Esophagus (tissue), 2 donors: ENCODE results near the gene PLAAT2. TPM values are rescaled to one million over a fixed set of nuclear protein-coding genes. Genes with fewer than 3 reads are reported as not detected.
"Not testable (repeated sequence)": the region's sequence is repeated elsewhere in the genome, so short reads cannot be mapped to it uniquely, and the experiment has no call there.

Source experiments
- H3K27ac ChIP-seq, 2 donors: one replicate each; pipeline ENCODE4 v1.5.1; 2013; ENCODE audit warnings: low read depth in 2 of 2, mild to moderate bottlenecking in 2 of 2, inconsistent platforms in 1 of 2, low read length in 1 of 2, moderate library complexity in 1 of 2
- H3K27me3 ChIP-seq, 2 donors: one replicate each; pipeline ENCODE4 v1.6.1; 2013; ENCODE audit warnings: low read length in 2 of 2, control low read depth in 1 of 2, mild to moderate bottlenecking in 1 of 2; ENCODE audit not compliant: insufficient read depth in 2 of 2, control insufficient read depth in 1 of 2
- H3K36me3 ChIP-seq, 2 donors: one replicate each; pipeline ENCODE4 v1.6.1; 2013; ENCODE audit warnings: low read length in 1 of 2; ENCODE audit not compliant: control insufficient read depth in 2 of 2, insufficient read depth in 2 of 2
- H3K4me1 ChIP-seq, 2 donors: one replicate each; pipeline ENCODE4 v1.6.1; 2013; ENCODE audit warnings: low read length in 1 of 2; ENCODE audit not compliant: control insufficient read depth in 2 of 2, insufficient read depth in 2 of 2
- H3K4me3 ChIP-seq, 2 donors: one replicate each; pipeline ENCODE4 v1.5.1; 2013; ENCODE audit warnings: low read length in 2 of 2, mild to moderate bottlenecking in 2 of 2, low read depth in 1 of 2, moderate library complexity in 1 of 2
- H3K9me3 ChIP-seq, 2 donors: one replicate each; pipeline ENCODE4 v1.6.1; 2013; ENCODE audit warnings: mild to moderate bottlenecking in 2 of 2, low read depth in 1 of 2, low read length in 1 of 2, moderate library complexity in 1 of 2; ENCODE audit not compliant: control insufficient read depth in 2 of 2, insufficient read depth in 1 of 2
- WGBS, 2 donors: extraction: QIAGEN DNeasy Blood & Tissue Kit; methylation state at CpG; one replicate each; pipeline ENCODE4 v1.1.7; 2013; 5-methylcytosine and 5-hydroxymethylcytosine counted together
- polyA plus RNA-seq, 2 donors: library from polyadenylated mRNA; stranded (reverse); fragments of 200-250 nt; gene quantifications; one replicate each; pipeline ENCODE4 v1.2.3, GENCODE V29; 2013
- donor health status: healthy with polysubstance abuse.
- donor health status: Bipolar disorder and iron deficiency.

The PLAAT2 gene
- polyA plus RNA-seq, 2 donors = 0.22 to 1.3 TPM

DNA sequence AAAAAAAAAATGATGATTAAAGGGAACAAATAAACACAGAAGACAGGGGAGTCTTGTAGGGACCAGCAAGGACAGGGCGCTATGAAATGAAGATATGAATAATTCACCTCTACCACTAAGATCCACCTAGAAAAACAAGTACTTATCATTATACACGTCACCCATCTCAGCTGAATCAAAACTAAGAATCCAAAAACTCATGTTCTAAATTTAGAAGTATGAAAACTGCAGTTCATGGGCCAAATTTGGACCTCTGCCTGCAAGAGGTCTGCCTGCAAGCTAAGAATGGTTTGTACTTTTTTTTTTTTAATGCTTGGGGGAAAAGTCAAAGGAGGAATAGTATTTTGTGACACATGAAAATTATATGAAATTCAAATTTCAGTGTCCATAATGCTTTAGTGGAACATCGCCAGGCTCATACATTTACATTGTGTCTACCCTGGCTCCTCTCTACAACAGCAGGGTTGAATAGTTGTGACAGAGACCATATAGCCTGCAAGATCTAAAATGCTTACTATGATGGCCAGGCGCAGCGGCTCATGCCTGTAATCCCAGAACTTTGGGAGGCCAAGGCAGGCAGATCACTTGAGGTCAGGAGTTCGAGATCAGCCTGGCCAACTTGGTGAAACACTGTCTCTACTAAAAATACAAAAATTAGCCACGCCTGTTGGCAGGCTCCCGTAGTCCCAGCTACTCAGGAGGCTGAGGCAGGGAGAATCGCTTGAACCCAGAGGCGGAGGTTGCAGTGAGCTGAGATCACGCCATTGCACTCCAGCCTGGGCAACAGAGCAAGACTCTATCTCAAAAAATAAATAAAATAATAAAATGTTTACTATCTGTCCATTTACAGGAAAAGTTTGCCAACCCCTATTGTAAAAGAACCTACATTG lies 39.4 kb upstream of the PLAAT2 start:
- WGBS, 2 donors = 79 to 84% methylated on average over 11 of the region's 11 CpGs
- H3K9me3 ChIP-seq, H3K27ac ChIP-seq, H3K4me1 ChIP-seq, H3K27me3 ChIP-seq, H3K36me3 ChIP-seq, H3K4me3 ChIP-seq: not testable (repeated sequence)

DNA sequence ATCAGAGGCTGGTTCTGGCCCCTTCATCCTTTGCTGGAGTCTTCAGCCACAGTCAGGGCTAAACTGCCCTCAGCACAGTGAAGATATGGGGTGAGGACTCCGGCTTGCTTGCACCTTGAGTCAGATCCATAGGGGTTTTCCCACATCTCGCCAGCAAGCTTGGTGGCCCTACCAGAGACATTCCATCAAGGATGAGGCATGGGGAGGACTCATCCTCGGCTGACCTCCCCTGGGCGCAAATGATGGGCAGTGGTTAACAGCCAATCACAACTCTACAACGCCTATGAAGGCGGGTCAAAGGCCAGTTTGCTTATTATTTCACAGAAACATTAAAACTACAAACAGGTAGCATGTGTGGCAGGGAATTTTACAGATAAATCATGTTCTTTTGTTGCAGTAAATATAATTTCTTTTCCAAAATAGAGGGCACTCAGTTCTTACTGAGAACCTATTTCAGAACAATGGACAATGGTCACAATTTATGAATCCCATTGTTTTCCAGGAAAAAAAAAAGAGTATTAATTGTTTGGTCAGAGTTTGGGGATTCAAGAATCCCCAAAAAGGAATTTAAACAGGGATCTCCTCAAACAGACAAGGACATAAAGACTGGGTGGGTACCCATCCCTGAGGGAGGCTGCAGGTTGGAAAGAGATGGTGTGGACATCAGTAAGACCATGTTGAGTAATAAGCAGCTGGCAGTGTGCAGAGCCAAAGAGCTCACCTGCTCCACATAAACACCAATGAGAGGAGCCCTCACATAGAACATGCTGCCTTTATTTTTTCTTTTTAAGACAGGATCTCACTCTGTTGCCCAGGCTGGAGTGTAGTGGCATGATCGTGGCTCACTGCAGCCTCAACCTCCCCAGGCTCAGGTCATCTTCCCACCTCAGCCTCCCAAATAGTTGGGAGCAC lies 36.3 kb upstream of the PLAAT2 start:
- Histone ChIP-seq H3K4me1 (no peaks in the 10 kb centered on the region), H3K36me3 (peaks cover 0 to 2% of the 10 kb centered on the region in 2 donors), H3K27ac (no peak overlapping the region), H3K4me3 (no peak overlapping the region), H3K27me3 (no peaks in the 10 kb centered on the region), H3K9me3 (no peaks in the 10 kb centered on the region)
- WGBS, 2 donors = 77 to 81% methylated on average over 7 of the region's 7 CpGs

DNA sequence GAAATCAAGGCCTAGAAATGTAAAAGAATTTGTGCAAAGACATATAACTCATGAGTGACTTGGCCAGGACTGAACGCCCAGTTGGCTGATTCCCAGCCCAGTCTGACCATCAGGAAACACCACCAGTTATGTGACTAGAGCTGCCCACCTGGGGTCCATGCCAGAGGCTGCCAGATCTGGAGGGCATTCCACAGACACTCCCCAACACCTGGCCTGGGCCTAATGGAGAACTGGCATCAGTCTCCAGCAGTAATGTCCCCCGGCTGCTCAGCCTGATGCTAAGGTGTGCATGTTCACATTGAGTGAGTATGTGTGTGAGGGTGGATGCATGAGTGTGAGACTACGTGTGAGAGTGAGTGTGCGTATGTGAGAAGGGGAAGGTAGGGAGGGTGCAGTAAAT lies 35.4 kb upstream of the PLAAT2 start:
- Histone ChIP-seq H3K4me1 (no peaks in the 10 kb centered on the region), H3K4me3 (no peak overlapping the region), H3K27ac (no peak overlapping the region), H3K36me3 (peaks cover 0 to 2% of the 10 kb centered on the region in 2 donors), H3K27me3 (no peaks in the 10 kb centered on the region), H3K9me3 (no peaks in the 10 kb centered on the region)
- 81 to 83% methylated on average over 4 of the region's 4 CpGs for WGBS, 2 donors

DNA sequence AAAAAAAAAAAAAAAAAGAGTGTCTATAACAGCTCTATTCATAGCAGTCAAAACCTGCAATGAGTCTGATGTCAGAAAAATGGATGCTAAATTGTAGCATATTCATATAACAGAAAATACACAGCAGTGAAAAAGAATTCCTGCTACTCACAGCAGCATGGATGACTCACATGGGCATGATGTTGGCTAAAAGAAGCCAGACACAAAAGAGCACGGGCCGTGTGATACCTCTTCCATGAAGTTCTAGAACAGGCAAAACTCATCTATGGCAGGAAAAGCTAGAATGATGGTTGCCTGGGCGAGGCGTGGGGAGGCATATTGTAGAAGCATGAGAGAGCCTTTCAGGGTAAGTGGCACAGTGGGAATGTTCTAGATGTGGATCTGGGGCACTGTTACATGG lies 32.1 kb upstream of the PLAAT2 start:
- H3K9me3 ChIP-seq = no peaks in the 10 kb centered on the region
- no peak overlapping the region for H3K27ac ChIP-seq
- 72 to 78% methylated on average over 4 of the region's 4 CpGs for WGBS, 2 donors
- no peak overlapping the region for H3K4me3 ChIP-seq
- H3K27me3 ChIP-seq = no peaks in the 10 kb centered on the region
- no peaks in the 10 kb centered on the region for H3K4me1 ChIP-seq
- H3K36me3 ChIP-seq = peaks cover 0 to 2% of the 10 kb centered on the region in 2 donors

DNA sequence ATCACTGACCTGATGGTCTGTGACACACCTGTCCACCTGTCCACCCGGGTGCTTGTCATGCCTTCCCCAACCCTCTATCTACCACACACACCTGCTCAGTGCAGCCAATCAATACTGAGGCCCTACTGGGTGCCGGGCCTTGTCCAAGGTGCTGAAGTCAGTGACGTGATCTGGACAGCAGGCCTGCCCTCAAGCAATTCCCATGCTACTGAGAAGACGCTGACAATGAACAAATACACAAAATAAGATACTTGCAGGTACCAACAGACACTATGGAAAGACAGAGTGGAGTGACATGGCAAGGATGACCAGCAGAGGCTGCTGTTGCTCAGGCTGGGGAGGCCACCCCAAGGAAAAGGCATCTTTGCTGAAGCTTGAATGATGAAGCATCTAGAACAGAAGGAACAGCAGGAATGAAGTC lies 29.8 kb upstream of the PLAAT2 start:
- WGBS, 2 donors = 67 to 76% methylated on average over 4 of the region's 4 CpGs
- Histone ChIP-seq H3K4me1 (peaks cover 0 to 3% of the 10 kb centered on the region in 2 donors), H3K4me3 (no peak overlapping the region), H3K36me3 (peaks cover 3 to 4% of the 10 kb centered on the region in 2 donors), H3K27me3 (no peaks in the 10 kb centered on the region), H3K27ac (no peak overlapping the region), H3K9me3 (no peaks in the 10 kb centered on the region)

DNA sequence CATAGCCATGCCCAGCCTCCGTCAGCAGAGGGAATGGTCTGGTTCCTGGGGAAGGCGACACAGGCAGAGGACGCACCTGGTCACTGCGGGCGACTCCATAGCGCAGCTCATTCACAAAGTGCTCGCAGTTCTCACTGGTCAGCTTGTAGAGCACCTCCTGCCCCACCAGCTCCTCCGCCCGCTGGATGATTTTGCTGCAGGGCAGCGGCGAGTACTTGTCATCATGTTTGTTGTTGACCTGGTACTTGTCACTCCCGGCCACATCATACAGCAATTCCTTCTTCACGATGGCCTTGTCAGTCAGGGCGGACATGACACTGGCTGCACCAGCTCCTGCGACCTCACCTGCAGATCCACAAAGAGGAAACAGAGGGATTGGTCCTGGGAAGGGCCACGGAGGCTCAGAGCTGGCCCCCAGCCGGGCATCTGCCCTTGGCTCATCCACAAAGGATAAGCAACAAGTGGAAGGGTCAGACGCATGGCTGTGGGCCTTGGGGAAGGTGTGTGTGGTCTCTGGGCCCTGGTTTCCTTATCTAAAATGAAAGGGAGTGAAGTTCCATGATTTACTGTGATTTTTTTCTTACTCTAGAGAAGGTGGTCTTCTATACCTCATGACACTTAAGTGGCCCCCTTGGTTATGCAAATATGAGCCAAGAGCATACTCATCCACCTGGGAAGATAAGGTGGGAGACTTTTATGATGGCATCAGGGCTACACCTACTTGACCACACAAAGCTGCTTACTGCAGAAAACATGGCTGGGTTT lies 27.0 kb upstream of the PLAAT2 start:
- H3K27ac ChIP-seq = no peak overlapping the region
- H3K9me3 ChIP-seq = no peaks in the 10 kb centered on the region
- H3K27me3 ChIP-seq = no peaks in the 10 kb centered on the region
- H3K36me3 ChIP-seq = peaks cover 3 to 4% of the 10 kb centered on the region in 2 donors
- WGBS, 2 donors = 92 to 93% methylated on average over 18 of the region's 18 CpGs
- peaks cover 0 to 3% of the 10 kb centered on the region in 2 donors for H3K4me1 ChIP-seq
- H3K4me3 ChIP-seq = no peak overlapping the region

DNA sequence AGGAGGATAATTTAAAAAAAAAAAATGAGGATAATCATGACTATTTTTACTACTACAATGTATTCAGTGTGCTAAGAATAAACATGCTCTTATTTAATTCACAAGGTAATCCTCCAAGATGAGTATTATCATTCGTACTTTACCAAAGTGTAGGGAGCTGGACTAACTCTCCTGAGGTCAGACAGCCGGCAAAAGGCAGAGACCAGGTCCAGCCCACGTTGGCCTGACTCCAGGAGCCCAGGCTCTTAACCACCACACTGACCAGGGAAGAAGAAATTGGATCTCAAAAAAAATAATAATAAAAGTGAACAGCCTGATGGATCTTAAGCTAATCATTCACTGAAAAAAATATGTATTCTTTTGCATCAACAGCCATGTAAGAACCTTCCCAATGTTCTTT lies 25.8 kb upstream of the PLAAT2 start:
- Histone ChIP-seq H3K36me3 (peaks cover 3 to 4% of the 10 kb centered on the region in 2 donors), H3K27me3 (no peaks in the 10 kb centered on the region), H3K27ac (no peak overlapping the region), H3K4me1 (peaks cover 0 to 3% of the 10 kb centered on the region in 2 donors), H3K9me3 (no peaks in the 10 kb centered on the region), H3K4me3 (no peak overlapping the region)
- 70 to 81% methylated on average over 3 of the region's 3 CpGs for WGBS, 2 donors

DNA sequence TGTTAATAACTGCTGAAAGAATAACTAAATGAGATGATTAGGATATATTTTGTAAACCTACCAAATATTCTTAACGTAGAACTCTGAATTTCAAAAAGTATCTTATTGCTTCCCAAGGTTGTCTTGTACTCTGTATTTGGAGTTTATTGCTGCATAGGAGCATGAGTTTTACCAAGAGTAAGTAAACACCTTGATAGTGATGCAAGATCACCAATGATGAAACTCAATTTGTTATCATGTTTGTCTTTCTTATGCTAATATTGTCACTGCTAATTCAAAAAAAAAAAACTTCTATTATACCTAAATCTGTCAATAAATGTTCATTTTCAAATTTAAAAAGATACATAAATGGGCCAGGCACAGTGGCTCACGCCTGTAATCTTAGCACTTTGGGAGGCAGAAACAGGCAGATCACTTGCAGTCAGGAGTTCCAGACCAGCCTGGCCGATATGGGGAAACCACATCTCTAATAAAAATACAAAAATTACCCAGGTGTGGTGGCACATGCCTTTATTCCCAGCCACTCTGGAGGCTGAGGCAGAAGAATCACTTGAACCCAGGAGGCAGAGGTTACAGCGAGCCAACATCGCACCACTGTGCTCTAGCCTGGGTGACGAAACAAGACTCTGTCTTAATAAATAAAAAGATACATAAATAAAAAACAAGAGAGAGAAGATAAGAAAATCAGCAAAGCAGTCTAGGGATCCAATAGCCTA lies 23.4 kb upstream of the PLAAT2 start:
- Histone ChIP-seq H3K9me3 (no peaks in the 10 kb centered on the region), H3K27ac (no peak overlapping the region), H3K4me1 (peaks cover 0 to 3% of the 10 kb centered on the region in 2 donors), H3K27me3 (no peaks in the 10 kb centered on the region), H3K4me3 (no peak overlapping the region), H3K36me3 (peaks cover 3 to 4% of the 10 kb centered on the region in 2 donors)
- 93 to 95% methylated on average over 6 of the region's 6 CpGs for WGBS, 2 donors

DNA sequence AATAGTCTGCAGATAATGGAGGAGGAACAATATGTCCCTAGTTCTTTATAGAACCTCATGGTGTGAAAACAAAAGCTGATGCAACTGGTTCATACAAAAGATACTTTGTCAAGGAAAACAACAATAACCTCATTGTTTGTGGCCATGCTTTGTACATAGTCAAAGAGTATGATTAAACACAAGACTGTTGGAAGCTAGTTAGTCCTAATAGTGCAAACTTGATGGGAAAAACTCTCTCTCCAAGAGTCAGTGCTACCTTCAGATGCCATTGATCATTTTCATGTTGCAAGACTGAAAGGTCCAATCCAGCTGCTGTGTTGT lies 20.1 kb upstream of the PLAAT2 start:
- no peak overlapping the region for H3K4me3 ChIP-seq
- no peak overlapping the region for H3K27ac ChIP-seq
- no peaks in the 10 kb centered on the region for H3K27me3 ChIP-seq
- H3K4me1 ChIP-seq = no peaks in the 10 kb centered on the region
- no peaks in the 10 kb centered on the region for H3K36me3 ChIP-seq
- no peaks in the 10 kb centered on the region for H3K9me3 ChIP-seq
